Activated CD8-positive, alpha-beta memory T cell treated with anti-CD3 and anti-CD28 coated beads for 4 hours (primary cell): ENCODE measurements around the gene LIPA.
A peak's percentile ranks its signal among the peaks of the same experiment; 100 is the strongest.
"Not testable (repeated sequence)": the region's sequence is repeated elsewhere in the genome, so short reads cannot be mapped to it uniquely, and the experiment has no call there.

Experiments
- DNase-seq, 2 donors: peaks; one replicate each; pipeline ENCODE4 v3.0.0-alpha.2; 2020; ENCODE audit warnings: low read depth in 2 of 2

Gene LIPA

DNA sequence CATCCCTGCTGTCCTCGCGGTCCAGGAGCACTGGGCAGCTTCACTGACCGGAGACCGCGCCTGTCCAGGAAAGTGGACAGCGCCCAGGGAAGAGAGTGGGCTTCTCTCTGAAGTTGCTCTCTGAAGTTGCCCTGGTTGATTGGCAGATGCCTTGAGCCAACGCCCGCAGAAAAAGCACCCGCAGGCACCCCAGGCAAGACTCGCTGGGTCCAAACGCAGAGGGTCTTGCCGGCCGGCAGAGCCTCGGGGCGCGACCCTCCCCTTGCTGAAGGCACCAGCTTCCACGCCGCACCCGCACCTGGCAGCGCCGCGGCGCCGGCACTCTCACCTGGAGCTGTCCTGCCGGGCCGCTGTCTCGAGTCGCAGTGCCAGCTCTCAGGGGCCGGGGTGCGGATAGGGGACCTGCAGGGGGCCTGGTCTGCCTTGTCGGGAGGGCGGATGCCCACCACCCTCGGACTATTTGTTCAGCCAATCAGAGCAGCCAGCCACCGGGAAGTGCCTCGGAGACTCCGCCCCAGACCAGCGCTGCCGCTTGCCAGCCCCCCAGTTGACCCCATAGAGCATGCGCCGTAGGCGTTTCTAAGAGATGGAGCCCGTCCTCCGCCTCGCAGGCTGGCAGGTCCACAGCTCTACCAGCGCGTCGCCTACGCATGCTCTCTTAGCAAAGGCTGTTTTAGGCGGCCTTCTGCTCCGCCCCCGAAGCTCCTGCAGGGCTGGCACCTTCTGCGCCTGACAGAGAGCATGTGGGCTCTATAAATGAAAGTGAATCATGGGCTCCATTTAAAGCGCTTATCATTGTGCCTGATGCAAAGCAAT is at the start of gene LIPA:
LIPA (minus strand) TSS at position 367 of the 816 bp plus-strand sequence. CDS start 4,127 bp downstream, outside the sequence.
- DNase-seq, result peak; percentile 90 to 97

DNA sequence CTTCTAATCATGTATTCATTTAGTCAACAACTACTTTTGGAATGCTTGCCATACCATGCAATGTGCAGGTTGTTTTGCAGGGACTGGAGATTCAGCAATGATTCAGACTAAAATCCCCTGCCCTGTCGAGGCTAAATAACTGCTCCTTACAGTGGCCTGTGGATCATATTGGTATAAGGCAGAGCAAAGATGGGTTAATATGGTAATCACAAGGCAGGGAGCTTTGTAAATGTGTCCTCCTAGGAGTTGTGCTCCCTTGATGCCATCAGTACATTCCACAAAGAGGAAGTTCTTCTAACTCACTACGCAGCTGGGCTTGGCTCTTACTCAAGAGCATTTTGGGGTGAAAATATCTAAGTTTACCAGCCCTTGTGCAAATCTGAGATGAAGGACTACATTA is 49.7 kb upstream of the LIPA start:
- no peak for DNase-seq

DNA sequence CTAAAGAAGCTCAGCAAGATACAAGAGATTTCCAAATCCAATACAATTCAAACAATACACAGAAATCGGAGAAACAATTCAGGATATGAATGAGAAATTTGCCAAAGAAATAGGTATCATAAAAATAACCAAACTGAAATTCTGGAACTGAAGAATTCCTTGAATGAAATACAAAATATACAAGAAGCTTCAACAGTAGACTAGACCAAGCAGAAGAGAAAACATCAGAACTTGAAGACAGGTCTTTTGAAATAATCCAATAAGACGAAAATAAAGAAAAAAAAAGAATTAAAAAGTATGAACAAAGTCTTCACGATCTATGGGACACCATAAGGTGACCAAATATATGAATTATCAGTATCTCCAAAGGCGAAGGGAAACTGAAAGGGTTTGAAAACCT is 47.5 kb upstream of the LIPA start:
- no peak for DNase-seq

DNA sequence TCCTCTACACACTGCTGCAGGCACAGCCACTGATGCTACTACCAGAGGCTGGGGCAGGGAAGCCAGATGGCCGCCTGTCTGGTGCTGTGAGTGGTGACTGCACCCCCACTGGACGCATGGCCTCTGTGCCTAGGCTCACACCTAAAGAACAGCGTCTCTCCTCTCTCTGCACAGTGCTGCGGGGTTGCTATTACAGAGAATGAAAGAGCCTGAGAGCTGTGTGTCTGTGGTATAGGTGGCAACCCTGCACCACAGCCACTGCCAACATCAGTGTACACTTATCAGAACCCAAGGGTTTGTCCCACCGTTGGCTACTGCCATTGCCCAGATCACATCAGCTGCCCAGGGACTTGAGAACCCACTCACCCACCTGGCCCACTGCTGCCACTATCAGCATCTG is 46.2 kb upstream of the LIPA start:
- DNase-seq, result no peak

DNA sequence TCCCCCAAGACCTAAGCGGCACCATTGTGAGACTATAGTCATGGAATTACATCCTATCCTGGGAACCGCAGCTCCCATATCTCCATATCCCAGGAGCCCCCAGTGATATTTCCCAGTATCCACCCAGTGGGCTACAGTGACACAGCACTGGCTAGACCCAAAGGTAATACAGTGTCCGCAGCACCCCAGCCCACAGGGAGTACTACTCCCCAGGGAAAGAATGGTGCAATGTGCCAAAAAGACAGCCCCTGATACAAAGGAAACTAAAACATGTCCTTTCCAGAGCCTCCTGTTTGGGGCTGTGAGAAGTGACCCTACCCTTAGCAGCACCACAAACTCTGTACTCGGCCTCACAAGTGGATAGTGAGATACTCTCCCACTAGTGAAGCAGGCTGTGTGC is 45.8 kb upstream of the LIPA start:
- DNase-seq, result no peak

DNA sequence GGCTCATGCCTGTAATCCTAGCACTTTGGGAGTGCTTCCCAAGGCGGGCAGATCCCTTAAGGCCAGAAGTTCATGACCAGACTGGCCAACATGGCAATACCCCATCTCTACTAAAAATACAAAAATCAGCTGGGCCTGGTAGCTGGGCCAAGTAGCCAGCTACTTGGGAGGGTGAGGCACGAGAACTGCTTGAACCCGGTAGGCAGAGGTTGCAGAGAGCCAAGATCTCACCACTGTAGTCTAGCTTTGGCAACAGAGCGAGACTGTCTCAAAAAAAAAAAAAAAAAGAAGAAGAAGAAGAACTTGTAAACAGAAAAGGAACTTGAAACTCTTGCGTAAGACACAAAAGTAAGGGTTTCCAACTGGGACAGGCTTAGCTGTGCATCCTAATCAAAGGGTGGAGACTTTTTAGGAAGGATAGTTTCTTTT is 44.7 kb upstream of the LIPA start:
- no peak for DNase-seq

DNA sequence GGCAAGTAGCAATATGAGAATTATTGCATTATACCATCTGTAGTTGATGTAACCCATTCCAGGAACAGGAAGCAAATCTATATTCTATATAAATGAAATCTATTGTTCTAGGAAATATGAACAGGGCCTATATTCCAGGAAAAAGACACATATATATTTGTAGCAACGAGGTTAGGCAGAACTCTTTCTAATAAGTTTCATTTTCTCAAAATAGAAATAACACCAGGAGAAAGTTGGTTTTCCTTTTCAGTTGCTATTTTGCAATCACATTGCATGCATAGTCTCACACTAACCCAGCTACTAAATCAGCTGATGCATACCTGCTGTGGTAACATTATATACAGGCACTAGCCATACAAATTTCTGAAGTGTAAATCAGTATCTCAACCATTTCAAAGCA is 44.0 kb upstream of the LIPA start:
- no peak for DNase-seq

DNA sequence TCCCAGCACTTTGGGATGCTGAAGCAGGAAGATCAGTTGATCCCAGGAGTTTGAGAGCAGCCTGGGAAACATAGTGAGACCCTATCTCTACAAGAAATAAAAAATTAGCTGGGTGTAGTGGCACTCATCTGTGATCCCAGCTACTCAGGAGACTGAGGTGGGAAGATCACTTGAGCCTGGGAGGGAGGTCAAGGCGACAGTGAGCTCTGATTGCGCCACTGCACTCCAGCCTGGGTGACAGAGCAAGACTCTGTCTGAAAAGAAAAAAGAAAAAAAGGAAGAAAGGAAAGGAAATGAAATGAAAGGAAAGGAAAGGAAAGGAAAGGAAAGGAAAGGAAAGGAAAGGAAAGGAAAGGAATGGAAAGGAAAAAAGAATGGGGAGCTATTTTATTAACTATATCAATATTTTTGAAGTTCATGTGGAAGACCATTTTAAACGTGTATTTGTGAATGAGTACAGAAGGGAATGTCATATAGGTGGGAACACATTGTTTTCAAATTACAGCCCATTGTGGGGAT is 43.2 kb upstream of the LIPA start:
- no peak for DNase-seq

DNA sequence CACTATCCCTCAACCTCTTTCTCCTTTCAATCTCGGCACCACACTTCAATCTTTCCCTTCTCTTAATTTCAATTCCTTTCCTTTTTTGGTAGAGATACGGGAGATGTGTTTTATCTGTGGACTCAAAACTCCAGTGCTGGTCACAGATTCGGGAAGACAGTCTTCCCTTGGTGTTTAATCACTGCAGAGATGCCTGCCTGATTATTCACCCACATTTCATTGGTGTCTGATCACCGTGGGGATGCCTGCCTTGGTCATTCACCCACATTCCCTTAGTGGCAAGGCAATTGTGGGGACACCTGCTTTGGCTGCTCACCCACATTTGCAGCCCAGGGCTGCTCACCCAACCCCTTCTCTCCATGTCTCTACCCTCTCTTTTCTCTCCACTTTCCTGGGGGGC is 33.7 kb upstream of the LIPA start:
- DNase-seq, result not testable (repeated sequence)

DNA sequence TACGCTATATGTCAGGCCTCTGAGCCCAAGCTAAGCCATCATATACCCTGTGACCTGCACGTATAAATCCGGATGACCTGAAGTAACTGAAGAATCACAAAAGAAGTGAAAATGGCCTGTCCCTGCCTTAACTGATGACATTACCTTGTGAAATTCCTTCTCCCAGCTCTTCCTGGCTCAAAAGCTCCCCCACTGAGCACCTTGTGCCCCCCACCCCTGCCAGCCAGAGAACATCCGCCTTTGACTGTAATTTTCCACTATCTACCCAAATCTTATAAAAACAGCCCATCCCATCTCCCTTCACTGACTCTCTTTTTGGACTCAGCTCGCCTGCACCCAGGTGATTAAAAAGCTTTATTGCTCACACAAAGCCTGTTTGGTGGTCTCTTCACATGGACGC is 33.1 kb upstream of the LIPA start:
- not testable (repeated sequence) for DNase-seq

DNA sequence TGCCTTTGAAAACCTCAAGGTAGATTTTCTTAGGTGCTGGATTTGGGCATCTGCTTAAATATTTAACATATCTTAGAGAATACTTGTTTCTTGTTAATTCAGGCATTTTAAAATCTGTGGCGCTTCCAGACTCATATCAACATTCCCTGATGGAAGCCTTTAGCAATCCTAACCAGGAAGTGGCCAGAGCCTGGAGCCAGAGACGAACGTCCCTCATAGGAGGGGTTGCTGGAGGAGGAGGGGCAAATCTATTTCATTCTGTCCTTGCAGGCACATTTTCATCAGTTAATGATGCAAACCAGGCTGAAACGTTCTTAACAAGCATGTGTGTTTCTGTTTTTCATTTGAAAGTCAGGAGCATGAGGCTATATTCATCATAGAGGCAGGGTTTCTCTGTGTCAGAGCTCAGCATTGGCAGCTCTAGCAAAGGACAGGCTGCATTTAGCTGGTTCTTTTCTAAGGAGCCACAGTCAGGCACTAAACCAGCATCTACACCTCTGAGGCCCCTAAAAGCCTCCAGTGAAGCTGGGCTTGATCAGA is 32.4 kb upstream of the LIPA start:
- DNase-seq, result no peak

DNA sequence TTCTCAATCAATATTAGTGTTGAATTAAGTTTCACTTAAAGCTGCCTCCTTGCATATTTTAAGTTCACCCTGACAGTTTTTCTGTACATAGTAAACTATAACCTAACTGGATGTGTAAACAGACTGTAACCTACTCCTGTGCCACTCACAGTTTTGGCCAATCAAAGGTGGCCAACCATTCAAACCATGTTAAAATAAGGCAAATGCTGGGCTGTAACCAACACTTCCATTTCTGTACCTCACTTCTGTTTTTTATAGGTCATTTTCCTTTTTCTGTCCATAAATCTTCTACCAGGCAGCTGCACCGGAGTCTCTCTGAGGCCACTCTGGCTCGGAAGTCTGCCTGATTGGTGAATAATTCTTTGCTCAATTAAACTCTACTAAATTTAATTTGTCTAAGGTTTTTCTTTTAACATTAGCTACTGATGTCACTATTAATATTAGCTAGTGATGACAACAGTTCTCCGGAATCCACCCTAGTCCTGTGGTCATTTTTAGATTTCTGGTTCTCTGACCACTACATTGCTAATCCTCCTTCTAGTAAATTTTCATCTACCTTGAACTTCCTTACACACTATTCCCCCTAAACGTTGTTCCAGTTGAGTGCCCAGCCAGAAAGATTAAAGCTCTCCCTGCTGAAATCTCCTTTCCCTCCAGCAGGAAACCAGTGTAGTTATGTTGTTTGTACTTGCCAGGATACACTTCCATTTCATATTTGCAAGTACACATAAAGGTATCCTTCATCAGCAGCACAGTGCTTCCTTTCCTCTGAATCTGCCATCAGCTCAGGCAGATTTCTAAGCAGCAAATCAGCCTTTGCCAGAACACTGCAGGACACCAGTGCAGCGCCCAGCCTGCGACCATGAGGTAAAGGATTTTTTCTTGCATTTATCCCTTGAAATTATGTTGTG is 31.7 kb upstream of the LIPA start:
- DNase-seq, result no peak

DNA sequence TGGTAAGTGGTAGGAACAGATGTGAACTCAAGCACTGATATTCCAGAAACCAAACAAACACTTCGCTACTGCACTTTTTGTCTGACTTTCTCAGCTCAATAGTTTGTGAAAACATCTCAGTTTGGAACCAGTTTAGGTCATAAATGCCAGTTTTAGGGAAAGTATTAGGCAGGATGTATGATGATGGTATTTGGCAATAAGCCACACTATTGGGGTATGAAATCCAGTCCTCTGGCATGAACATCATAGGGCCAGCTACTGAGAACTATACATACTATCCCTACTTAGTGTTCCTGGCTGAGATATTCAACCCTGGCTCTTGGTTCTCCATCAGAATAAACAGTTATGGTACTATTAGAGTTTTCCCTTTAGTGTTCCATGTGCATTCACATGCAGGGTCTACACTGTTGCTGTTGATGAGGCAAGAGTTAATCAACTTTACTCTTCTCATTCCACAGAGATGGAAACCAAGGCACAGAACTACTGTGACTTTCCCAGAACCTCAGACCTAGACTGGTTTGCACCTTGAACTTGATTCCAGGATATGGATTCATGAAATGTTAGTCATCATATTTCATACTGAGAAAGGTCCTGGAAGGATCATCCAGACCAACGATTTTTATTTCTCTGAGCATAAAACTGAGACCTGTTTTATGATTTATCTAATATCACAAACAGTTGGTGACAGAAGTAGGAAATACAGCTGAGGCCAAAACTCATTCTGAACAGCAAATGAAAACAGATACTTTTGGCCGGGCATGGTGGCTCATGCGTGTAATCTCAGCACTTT is 30.2 kb upstream of the LIPA start:
- DNase-seq, result no peak

DNA sequence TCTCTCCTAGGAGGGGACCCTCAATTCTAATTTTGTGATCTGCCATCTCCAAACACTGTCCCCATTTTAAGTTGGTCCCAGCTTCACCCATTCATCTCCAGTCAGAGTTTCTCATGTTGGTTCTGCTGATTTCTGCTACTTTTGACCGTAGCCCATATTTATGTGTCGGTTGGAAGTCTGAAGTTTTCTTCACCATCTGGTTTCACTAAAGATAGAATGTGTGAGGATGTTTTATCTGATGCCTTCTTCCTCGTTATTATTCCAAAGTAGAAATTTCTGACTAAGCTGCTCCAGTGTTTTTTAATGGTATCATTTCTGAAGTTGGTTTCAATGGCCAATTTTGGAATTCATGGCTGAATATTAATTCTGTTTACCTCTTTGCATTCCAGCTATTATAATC is 28.9 kb upstream of the LIPA start:
- DNase-seq, result no peak

DNA sequence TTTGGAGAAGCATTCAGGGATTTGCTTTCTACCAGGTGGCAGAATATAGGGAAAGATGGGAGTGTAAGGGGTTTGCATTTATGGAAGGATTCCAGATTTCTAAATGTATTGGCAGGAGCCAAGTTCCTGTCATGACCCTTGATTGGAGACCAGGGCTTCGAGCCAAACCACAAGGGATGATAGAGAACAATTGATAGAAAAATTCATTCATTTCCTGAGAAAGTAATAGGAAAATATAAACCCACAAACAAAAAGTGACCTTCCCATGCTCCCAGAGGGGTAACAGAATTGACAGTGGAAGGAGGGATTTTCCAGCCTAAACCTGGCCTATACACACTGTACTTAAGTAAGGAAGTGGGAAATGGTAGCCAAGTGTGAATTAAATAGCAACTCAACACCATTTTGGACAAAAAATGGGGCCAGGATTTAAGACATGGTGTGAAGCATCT is 27.9 kb upstream of the LIPA start:
- DNase-seq, result no peak

DNA sequence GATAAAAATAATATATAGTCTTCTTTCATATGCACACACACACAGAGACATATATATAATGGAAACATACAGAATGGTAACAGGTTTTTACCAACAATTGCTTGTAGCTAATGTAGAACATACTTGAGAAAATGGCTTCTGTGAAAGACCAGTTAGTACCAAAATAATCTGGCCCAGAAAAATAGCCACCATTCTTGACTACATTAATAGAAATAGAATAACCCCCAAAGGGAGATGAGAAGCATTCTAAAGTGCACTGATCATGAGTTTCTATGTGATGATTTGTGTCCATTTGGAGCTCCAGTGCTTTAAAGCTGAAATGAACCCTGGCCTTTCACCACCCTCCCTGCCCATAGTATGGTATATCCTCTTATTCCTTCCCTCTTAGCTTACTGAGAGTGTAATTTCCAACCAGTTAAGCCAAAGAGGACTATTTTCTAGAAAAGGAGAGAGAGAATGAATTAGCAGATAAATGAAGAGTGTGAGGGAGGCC is 27.4 kb upstream of the LIPA start:
- no peak for DNase-seq

DNA sequence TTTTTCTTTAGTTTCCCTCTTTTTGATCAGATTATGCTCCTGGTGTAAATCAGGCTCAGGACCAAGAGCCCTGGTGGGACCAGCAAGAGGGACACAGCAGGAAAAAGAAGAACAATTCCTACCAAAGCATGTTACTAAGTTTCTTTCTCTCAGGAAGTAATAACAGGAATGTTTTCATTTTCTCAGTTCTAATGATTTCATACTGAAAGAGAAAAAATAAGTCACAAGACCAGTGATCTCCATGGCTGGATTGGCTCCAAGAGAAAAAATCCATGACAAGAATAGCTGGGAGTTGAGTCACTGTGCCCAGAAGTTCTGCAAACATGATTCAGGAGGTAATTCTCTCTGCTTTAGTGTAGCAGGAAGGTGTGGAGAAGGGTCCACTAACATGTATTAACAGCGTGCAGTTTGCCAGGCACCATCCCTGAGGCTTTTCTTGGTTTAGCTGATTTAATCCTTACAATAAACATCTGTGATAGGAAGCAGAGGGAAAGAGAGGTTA is 26.5 kb upstream of the LIPA start:
- no peak for DNase-seq

DNA sequence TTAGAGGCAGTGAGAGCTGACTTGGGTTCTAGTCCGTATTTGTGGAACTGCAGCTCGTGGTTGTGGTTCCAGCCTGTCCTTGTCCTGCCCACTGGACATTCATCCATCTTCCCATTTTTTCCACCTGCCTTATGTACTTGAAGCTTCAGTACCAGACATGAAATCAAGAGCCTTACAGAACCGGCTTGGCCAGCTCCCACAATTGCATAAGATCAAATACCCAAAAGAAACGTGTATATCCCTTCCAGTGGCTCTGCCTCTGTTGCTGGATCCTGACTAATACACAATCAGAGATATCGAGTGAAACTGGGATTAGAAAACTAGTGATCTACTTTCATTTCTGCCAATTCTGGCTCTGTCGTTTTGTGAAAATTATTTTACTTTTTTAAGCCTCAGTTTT is 23.8 kb upstream of the LIPA start:
- DNase-seq, result no peak

DNA sequence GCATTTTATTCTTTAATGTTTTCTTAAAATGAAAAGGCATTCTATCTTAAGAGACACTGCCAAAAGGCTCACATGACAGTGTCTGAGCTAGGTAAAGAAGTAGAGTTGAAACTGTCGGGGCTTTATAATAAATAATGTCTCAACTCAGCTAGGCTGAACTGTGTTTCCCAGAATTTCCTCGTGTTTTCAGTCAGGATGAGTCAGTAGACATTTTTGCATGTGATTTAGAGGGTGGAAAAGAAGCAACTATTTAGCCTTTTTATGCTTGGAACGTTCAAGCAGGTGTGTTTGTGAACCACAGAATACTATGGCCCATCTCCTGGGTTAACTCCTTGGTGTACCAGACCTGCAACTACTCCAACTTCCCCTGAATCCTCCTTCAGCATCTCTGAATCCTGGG is 23.4 kb upstream of the LIPA start:
- DNase-seq, result no peak

DNA sequence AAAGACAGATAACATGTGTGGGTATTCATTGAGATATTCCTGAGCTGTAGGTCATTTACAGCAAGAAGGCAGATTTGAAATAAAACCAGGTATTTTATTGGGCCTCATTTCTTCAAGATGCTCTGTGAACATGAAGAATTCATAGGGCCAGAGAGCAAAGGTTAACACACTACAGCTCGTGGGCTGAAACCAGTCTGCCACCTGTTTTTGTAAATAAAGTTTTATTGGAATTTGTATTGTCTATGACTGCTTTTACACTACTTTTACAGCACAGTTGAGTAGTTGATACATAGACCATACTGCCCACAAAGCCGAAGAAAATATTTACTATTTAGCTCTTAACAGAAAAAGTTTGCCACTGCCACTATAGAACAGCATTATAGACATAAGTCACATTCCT is 22.1 kb upstream of the LIPA start:
- DNase-seq, result no peak

DNA sequence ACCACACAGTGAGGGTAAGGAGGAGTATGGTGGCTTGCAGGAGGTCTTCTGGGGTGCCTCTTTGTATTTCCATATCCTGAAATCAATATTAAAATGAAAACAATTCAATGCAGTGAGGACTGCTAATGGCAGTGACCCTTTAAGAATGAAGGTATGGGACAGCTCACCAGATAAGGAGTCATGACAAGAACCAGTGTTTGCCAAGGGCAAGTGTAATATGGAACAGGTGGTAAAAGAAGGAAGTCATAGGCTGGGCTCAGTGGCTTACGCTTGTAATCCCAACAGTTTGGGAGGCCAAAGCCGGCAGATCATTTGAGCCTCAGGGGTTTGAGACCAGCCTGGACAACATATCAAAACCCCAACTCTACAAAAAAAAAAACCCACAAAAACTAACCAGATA is 20.0 kb upstream of the LIPA start:
- no peak for DNase-seq
